Thyroid gland (tissue), 4 donors: Measurements from ENCODE around the gene ESX1.

Source experiments
- POLR2A ChIP-seq, 2 donors: fragments of 450-650 bp; IDR thresholded peaks; one replicate each; pipeline ENCODE4 v1.6.1; 2017; ENCODE audit warnings: antibody characterized with exemption in 2 of 2, mild to moderate bottlenecking in 2 of 2, moderate library complexity in 1 of 2
- TF ChIP-seq, protein P1 (sequence below), 6 experiments: fragments of 200-600 bp in 3 of 6; fragments of 450-650 bp in 3 of 6; sonication (generic) in 3 of 6; IDR thresholded peaks; one replicate each; pipeline ENCODE4 v1.5.1; 2016 to 2019; ENCODE audit warnings: antibody characterized with exemption in 6 of 6, mild to moderate bottlenecking in 2 of 6, inconsistent platforms in 1 of 6, moderate library complexity in 1 of 6

DNA sequence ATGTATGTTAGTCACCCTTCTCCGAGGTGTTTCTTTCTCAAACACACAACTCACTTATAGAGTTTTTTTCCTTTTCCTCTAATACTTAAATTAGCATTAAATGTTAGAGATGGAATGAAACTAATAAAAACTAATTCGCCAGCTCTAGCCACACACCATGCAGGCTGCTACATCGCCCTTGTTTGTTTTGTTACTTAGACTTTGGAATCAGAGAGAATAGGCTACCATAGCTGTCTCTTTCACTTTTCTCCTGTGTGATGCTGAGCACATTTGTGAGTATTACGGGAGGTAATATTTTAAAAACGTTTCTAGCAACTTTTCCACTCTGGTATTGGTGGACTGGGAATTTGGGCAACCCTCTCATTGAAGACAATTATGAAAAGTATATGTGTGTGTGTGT lies 43.5 kb downstream of the ESX1 start:
- TF ChIP-seq, protein P1, sequence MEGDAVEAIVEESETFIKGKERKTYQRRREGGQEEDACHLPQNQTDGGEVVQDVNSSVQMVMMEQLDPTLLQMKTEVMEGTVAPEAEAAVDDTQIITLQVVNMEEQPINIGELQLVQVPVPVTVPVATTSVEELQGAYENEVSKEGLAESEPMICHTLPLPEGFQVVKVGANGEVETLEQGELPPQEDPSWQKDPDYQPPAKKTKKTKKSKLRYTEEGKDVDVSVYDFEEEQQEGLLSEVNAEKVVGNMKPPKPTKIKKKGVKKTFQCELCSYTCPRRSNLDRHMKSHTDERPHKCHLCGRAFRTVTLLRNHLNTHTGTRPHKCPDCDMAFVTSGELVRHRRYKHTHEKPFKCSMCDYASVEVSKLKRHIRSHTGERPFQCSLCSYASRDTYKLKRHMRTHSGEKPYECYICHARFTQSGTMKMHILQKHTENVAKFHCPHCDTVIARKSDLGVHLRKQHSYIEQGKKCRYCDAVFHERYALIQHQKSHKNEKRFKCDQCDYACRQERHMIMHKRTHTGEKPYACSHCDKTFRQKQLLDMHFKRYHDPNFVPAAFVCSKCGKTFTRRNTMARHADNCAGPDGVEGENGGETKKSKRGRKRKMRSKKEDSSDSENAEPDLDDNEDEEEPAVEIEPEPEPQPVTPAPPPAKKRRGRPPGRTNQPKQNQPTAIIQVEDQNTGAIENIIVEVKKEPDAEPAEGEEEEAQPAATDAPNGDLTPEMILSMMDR (IDR thresholded peaks at IDR 0.05), result no peak
- TF ChIP-seq POLR2A (IDR thresholded peaks at IDR 0.05), result no peak
